SKM-1 (cell line): ENCODE data around the gene GH2.

Experiments used
- DNase-seq: peaks from one replicate; lab custom pipeline; 2025; ENCODE audit not compliant: unreplicated experiment; lab: John Stamatoyannopoulos, UW

GH2 gene

GRCh38 chr17:63842540-63843386, 39.0 kb downstream of the GH2 start, which contains the start of gene SMARCD2:
Gene SMARCD2, minus strand, starts transcription at chr17:63842685. Its CDS starts 11 bp downstream, at chr17:63842674.
- DNase-seq: peak; percentile 96

GRCh38 chr17:63842173-63842539, 39.6 kb downstream of the GH2 start:
- DNase-seq: no peak

GRCh38 chr17:63841350-63842172, 40.2 kb downstream of the GH2 start:
- no peak for DNase-seq

GRCh38 chr17:63840591-63841349, 41.0 kb downstream of the GH2 start:
- DNase-seq: no peak

- DNase-seq: no peak
Observed at GRCh38 chr17:63838631-63839171, 43.0 kb downstream of the GH2 start.

GRCh38 chr17:63837962-63838600, 43.7 kb downstream of the GH2 start:
- DNase-seq: no peak

GRCh38 chr17:63837480-63837879, 44.3 kb downstream of the GH2 start:
- DNase-seq: no peak

GRCh38 chr17:63836811-63837210, 44.9 kb downstream of the GH2 start:
- DNase-seq: no peak

GRCh38 chr17:63835167-63835720, 46.5 kb downstream of the GH2 start:
- DNase-seq: no peak

- DNase-seq: peak; percentile 42
Observed at GRCh38 chr17:63834431-63835166, 47.1 kb downstream of the GH2 start.

GRCh38 chr17:63833741-63834373, 47.9 kb downstream of the GH2 start:
- DNase-seq: no peak

GRCh38 chr17:63833026-63833740, 48.6 kb downstream of the GH2 start:
- no peak for DNase-seq

GRCh38 chr17:63832455-63832854, 49.3 kb downstream of the GH2 start:
- DNase-seq: no peak

GRCh38 chr17:63832014-63832413, 49.7 kb downstream of the GH2 start:
- DNase-seq: no peak

GRCh38 chr17:63831505-63831904, 50.2 kb downstream of the GH2 start:
- no peak for DNase-seq

- DNase-seq: no peak
Observed at GRCh38 chr17:63830904-63831491, 50.7 kb downstream of the GH2 start.

- DNase-seq: no peak
Observed at GRCh38 chr17:63830278-63830677, 51.5 kb downstream of the GH2 start.
